22Rv1 (cell line): ENCODE measurements around the gene TERT.
"Not testable (repeated sequence)": the region's sequence is repeated elsewhere in the genome, so short reads cannot be mapped to it uniquely, and the experiment has no call there.

ENCODE experiments used
- H3K27ac ChIP-seq: fragments of 450-650 bp; 2 replicates; pipeline ENCODE4 v1.5.1; 2017
- ZFX ChIP-seq: fragments of 450-650 bp; IDR thresholded peaks from 2 replicates; pipeline ENCODE4 v1.6.1; 2017; ENCODE audit warnings: antibody characterized with exemption, borderline replicate concordance
- TF ChIP-seq, protein P1 (sequence below): fragments of 450-650 bp; IDR thresholded peaks from 2 replicates; pipeline ENCODE4 v1.5.1; 2017; ENCODE audit warnings: mild to moderate bottlenecking

Gene TERT

DNA sequence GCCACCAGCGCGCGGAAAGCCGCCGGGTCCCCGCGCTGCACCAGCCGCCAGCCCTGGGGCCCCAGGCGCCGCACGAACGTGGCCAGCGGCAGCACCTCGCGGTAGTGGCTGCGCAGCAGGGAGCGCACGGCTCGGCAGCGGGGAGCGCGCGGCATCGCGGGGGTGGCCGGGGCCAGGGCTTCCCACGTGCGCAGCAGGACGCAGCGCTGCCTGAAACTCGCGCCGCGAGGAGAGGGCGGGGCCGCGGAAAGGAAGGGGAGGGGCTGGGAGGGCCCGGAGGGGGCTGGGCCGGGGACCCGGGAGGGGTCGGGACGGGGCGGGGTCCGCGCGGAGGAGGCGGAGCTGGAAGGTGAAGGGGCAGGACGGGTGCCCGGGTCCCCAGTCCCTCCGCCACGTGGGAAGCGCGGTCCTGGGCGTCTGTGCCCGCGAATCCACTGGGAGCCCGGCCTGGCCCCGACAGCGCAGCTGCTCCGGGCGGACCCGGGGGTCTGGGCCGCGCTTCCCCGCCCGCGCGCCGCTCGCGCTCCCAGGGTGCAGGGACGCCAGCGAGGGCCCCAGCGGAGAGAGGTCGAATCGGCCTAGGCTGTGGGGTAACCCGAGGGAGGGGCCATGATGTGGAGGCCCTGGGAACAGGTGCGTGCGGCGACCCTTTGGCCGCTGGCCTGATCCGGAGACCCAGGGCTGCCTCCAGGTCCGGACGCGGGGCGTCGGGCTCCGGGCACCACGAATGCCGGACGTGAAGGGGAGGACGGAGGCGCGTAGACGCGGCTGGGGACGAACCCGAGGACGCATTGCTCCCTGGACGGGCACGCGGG is at the start of gene TERT:
Gene TERT (minus strand): TSS at position 234 of the 815 bp plus-strand sequence. CDS start 79 bp downstream, at position 155.
- TF ChIP-seq, protein P1, sequence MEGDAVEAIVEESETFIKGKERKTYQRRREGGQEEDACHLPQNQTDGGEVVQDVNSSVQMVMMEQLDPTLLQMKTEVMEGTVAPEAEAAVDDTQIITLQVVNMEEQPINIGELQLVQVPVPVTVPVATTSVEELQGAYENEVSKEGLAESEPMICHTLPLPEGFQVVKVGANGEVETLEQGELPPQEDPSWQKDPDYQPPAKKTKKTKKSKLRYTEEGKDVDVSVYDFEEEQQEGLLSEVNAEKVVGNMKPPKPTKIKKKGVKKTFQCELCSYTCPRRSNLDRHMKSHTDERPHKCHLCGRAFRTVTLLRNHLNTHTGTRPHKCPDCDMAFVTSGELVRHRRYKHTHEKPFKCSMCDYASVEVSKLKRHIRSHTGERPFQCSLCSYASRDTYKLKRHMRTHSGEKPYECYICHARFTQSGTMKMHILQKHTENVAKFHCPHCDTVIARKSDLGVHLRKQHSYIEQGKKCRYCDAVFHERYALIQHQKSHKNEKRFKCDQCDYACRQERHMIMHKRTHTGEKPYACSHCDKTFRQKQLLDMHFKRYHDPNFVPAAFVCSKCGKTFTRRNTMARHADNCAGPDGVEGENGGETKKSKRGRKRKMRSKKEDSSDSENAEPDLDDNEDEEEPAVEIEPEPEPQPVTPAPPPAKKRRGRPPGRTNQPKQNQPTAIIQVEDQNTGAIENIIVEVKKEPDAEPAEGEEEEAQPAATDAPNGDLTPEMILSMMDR = no peak
- TF ChIP-seq ZFX = no peak
- H3K27ac ChIP-seq = no peak within 1 kb of the TSS

DNA sequence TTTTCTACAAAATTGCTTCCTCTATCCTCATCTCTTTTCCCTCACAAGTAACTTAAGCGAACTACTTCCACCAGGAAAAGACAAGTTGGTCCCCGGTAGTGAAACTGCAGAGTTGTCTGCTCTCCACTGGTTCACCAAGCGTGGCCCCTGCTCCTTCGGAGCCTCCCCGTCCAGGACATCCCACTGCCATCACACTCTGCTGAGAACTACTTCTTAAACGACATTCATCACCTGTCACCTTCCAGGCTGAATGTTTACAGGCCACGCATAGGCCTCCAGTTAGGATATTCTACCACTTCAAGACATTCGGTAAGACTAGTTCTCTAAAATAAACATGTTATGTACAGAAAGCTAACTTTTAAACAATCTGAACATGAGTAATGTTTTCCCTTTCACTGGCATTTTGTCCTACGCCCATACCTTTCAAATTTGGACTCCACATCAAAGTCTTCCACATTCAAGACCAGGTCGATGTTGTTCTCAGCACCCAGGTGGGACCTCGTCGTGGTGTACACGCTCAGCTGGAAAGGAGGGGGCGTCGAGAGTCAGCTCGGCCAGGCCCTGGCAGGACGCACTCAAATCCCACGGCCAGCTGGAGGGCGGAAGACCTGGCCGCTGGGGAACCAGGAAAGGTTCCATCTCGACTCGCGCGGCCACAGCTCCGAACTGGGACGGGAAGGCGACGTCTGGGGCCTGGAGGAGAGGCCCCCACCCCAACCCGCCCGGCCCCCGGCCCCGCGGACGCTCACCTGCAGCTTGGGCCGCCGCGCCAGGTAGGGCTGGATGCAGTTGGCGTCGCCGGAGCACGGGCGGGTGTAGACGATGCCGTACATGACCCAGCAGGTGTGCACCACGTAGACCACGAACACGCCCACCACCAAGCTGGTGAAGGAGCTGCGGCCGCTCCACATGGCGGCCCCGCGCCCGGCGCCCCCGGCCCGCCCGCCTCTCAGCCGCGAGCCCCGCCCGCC is 49.3 kb upstream of the TERT start:
- H3K27ac ChIP-seq = peak overlapping the region; percentile 57

DNA sequence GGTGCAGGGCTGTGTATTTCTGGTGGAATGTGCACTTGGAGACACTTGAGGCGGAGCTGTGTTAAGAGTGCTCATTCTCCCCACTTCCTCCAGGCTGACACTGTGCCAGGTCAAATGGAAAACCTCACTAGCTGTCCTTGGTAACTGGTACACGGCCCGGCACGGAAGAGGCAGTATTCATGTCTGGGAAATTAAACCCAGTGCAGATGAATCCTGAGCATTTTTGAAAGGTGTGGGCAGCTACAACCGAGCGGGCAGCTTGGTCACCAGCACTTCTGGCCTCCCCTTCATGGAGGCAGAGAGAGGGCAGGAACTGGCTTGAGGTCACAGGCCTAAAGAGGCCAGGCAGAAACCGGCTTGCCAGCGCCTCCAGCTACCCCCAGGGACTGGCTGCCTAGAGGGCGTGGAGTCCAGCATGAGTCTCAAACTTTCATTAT is 48.5 kb upstream of the TERT start:
- no peak for TF ChIP-seq ZFX
- TF ChIP-seq, protein P1 = no peak
- no peak overlapping the region for H3K27ac ChIP-seq

More for the DNA sequence above, 49.3 kb upstream of the TERT start:
- TF ChIP-seq, protein P1 = no peak
- TF ChIP-seq ZFX = no peak

DNA sequence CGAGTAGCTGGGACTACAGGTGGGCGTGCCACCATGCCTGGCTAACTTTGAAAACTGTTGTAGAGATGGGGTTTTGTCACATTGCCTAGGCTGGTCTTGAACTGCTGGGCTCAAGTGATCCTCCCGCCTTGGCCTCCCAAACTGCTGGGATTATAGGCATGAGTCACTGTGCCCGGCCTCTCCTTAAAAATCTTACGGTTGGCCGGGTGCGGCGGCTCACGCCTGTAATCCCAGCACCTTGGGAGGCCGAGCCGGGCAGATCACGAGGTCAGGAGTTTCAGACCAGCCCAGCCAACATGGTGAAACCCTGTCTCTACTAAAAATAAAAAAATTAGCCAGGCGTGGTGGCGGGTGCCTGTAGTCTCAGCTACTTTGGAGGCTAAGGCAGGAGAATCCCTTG is 47.8 kb upstream of the TERT start:
- H3K27ac ChIP-seq = not testable (repeated sequence)

DNA sequence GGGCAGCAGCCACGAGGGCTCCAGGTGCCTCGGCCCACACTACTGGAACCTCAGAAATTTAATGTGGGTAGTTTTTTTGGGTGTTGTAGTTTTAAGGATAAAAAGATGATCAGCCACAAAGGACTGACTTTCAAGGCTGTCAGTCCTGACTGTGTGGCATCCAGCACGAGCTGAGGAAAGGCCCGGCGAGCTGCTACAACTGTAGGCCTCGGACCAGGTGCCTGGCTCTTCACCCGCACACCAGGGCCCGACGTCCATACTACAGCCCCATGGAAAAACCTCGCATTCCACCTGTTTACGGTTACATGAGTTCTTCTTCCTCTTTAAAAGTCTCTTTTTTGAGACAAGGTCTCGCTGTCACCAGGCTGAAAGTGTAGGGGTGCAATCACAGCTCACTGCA is 47.4 kb upstream of the TERT start:
- no peak overlapping the region for H3K27ac ChIP-seq
- TF ChIP-seq, protein P1 = no peak
- no peak for TF ChIP-seq ZFX

DNA sequence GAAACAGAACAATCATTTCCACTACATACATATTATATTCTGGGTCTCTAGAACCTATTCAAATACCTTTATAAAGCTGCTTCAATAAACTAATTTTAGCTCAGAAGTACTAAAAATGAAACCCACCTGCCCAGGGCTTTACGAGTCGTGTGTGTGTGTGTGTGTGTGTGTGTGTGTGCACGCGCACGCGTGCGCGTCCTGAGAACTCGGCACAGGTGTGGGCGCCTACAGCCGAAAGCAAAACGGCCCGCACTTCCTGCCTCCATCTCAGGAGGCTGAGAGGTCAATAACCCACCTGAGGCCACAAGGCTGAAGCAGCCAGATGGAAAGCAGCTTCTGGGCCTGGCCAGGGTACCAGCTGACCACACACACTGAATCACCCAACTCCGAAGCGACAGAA is 47.0 kb upstream of the TERT start:
- no peak overlapping the region for H3K27ac ChIP-seq
- TF ChIP-seq, protein P1 = no peak
- no peak for TF ChIP-seq ZFX

DNA sequence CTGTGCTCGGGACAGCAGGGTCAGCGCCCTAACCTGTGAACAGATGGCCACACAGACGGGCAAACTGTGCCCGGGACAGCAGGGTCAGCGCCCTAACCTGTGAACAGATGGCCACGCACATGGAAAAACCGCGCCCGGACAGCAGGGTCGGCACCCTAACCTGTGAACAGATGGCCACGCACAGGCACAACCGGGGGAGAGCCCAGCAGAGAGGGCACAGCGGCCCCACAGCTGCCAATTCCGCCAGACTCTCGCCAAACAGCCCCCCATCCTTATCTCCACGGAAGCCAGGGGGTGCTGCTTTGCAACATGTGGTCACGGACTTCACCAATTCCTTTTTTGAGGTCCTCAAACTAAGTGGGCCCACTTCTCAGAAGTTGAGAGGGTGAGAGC is 44.9 kb upstream of the TERT start:
- not testable (repeated sequence) for H3K27ac ChIP-seq

DNA sequence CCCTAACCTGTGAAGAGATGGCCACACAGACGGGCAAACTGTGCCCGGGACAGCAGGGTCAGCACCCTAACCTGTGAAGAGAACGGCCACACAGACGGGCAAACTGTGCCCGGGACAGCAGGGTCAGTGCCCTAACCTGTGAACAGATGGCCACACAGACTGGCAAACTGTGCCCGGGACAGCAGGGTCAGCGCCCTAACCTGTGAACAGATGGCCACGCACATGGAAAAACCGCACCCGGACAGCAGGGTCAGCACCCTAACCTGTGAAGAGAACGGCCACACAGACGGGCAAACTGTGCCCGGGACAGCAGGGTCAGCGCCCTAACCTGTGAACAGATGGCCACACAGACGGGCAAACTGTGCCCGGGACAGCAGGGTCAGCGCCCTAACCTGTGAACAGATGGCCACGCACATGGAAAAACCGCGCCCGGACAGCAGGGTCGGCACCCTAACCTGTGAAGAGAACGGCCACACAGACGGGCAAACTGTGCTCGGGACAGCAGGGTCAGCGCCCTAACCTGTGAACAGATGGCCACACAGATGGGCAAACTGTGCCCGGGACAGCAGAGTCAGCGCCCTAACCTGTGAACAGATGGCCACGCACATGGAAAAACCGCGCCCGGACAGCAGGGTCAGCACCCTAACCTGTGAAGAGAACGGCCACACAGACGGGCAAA is 44.4 kb upstream of the TERT start:
- not testable (repeated sequence) for H3K27ac ChIP-seq
